A673 (cell line): ENCODE measurements around the gene ECE1.

Experiments used
- CTCF ChIP-seq: fragments of 300-800, 200-600 bp; sonication (generic); conservative IDR thresholded peaks from 2 replicates; pipeline ENCODE4 v1.5.1; 2017; ENCODE audit warnings: low read depth, mild to moderate bottlenecking, antibody characterized with exemption, low read length, moderate library complexity, mixed read lengths
- EZH2 ChIP-seq: fragments of 200-600 bp; sonication (generic); IDR thresholded peaks from 2 replicates; pipeline ENCODE4 v1.6.1; 2017; ENCODE audit warnings: borderline replicate concordance, low read depth, mild to moderate bottlenecking, mixed read lengths, antibody characterized with exemption, low read length; ENCODE audit not compliant: poor library complexity, severe bottlenecking

- no peak for TF ChIP-seq CTCF
- no peak for TF ChIP-seq EZH2
These were observed 6.5 kb upstream of the ECE1 start for GRCh38 chr1:21296509-21297354.
